ENCODE data around the gene CD248.

DNA sequence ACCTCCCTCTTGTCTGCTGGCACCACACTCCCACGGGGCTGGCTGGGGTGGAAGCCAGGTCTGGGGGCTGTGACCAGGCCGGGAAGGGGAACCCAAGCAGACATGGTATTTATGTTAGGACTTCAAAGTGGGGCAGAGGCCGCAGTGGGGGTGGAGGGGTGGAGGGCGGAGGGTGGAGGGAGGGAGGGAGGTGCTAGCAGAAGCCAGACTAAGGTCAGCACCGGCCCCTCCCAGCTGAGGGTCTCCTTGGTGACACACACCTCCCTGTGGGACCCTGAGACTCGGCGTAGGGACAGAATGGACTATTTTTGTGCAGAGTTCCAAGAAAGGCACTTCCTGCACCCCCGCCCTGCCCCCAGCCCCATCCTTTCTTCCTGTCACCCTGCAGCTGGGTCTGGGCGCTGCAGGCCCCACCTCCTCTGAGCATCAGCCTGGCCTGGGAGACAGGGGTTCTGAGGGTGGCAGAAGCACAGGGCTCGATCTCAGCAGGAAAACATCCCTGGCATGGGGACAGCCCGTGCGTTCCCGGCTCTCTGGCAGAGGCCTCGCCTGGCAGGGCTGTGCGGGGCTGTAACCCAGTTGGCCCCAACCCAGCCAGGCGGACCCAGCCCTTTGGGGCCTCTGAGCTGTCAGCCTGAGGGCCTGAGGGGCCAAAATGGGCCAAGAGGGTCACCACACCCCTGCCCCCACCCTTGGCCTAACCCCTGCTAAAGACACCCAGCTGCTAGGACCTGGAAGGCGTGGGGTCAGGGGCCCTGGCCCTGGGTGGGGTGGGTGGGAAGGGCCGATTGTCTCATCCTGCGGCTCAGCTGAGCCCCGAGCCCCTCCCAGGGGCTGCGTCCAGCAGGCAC is 9.6 kb upstream of the CD248 start:
- TF ChIP-seq, protein P1, sequence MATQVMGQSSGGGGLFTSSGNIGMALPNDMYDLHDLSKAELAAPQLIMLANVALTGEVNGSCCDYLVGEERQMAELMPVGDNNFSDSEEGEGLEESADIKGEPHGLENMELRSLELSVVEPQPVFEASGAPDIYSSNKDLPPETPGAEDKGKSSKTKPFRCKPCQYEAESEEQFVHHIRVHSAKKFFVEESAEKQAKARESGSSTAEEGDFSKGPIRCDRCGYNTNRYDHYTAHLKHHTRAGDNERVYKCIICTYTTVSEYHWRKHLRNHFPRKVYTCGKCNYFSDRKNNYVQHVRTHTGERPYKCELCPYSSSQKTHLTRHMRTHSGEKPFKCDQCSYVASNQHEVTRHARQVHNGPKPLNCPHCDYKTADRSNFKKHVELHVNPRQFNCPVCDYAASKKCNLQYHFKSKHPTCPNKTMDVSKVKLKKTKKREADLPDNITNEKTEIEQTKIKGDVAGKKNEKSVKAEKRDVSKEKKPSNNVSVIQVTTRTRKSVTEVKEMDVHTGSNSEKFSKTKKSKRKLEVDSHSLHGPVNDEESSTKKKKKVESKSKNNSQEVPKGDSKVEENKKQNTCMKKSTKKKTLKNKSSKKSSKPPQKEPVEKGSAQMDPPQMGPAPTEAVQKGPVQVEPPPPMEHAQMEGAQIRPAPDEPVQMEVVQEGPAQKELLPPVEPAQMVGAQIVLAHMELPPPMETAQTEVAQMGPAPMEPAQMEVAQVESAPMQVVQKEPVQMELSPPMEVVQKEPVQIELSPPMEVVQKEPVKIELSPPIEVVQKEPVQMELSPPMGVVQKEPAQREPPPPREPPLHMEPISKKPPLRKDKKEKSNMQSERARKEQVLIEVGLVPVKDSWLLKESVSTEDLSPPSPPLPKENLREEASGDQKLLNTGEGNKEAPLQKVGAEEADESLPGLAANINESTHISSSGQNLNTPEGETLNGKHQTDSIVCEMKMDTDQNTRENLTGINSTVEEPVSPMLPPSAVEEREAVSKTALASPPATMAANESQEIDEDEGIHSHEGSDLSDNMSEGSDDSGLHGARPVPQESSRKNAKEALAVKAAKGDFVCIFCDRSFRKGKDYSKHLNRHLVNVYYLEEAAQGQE (IDR thresholded peaks at IDR 0.05; ENCODE audit: insufficient read depth in 1 of 2, low read depth in 2 of 2, low read length in 2 of 2), result no peak
- TF ChIP-seq TAF1 (IDR thresholded peaks at IDR 0.05; ENCODE audit: borderline replicate concordance, insufficient read depth, low read length) (no peak), POLR2AphosphoS5 (IDR thresholded peaks at IDR 0.05; ENCODE audit: low read depth, low read length) (no peak), SIN3A (IDR thresholded peaks at IDR 0.05; ENCODE audit: borderline replicate concordance, insufficient read depth, low read length) (no peak)

Data from PFSK-1 (cell line).